Astrocyte (in vitro differentiated cells and primary cell): ENCODE data around the gene SMC6. TPM values are rescaled to one million over a fixed set of nuclear protein-coding genes. Genes with fewer than 3 reads are reported as not detected.

Experiments
- DNase-seq: peaks from one replicate; pipeline ENCODE4 v3.0.0-alpha.2; 2010; ENCODE audit warnings: low read depth
- FAIRE-seq: peaks from 2 replicates; lab custom pipeline; 2011; peaks lifted over from hg19 to GRCh38; lab: Jason Lieb, UNC
- H2AFZ ChIP-seq: 2 replicates; pipeline ENCODE4 v1.6.0; 2012; ENCODE audit warnings: low read depth, low read length, inconsistent platforms
- H3K27ac ChIP-seq: 2 replicates; pipeline ENCODE4 v1.5.1; 2011; ENCODE audit warnings: low read depth, low read length, inconsistent platforms
- H3K27me3 ChIP-seq: 2 replicates; pipeline ENCODE4 v1.6.0; 2011; ENCODE audit warnings: low read length, inconsistent platforms; ENCODE audit not compliant: insufficient read depth
- H3K36me3 ChIP-seq: 2 replicates; pipeline ENCODE4 v1.5.1; 2011; ENCODE audit warnings: low read length, inconsistent platforms; ENCODE audit not compliant: insufficient read depth
- H3K4me1 ChIP-seq: 2 replicates; pipeline ENCODE4 v1.5.1; 2011; ENCODE audit warnings: low read length, inconsistent platforms; ENCODE audit not compliant: insufficient read depth
- H3K4me2 ChIP-seq: 2 replicates; pipeline ENCODE4 v1.6.0; 2012; ENCODE audit warnings: low read length, inconsistent platforms
- H3K4me3 ChIP-seq: 2 replicates; pipeline ENCODE4 v1.5.1; 2011; ENCODE audit warnings: low read depth, mild to moderate bottlenecking, low read length, inconsistent platforms; ENCODE audit not compliant: insufficient read depth
- H3K79me2 ChIP-seq: 2 replicates; pipeline ENCODE4 v1.6.0; 2012; ENCODE audit warnings: mild to moderate bottlenecking, low read length, inconsistent platforms; ENCODE audit not compliant: insufficient read depth
- H3K9ac ChIP-seq: 2 replicates; pipeline ENCODE4 v1.6.0; 2012; ENCODE audit warnings: mild to moderate bottlenecking, low read length, inconsistent platforms
- H3K9me3 ChIP-seq: 2 replicates; pipeline ENCODE4 v1.5.1; 2012; ENCODE audit warnings: low read depth, mild to moderate bottlenecking, low read length, inconsistent platforms; ENCODE audit not compliant: insufficient read depth
- H4K20me1 ChIP-seq: 2 replicates; pipeline ENCODE4 v1.6.0; 2012; ENCODE audit warnings: low read length, inconsistent platforms; ENCODE audit not compliant: insufficient read depth
- H3K27ac Mint-ChIP-seq: one replicate; pipeline ENCODE4 v1.8.0; 2021; ENCODE audit warnings: mild to moderate bottlenecking, mixed read lengths; ENCODE audit not compliant: unreplicated experiment
- H3K27me3 Mint-ChIP-seq: one replicate; pipeline ENCODE4 v1.8.0; 2021; ENCODE audit warnings: low read depth, mixed read lengths; ENCODE audit not compliant: unreplicated experiment
- H3K36me3 Mint-ChIP-seq: one replicate; pipeline ENCODE4 v1.8.0; 2021; ENCODE audit warnings: low read depth, mixed read lengths; ENCODE audit not compliant: unreplicated experiment
- H3K4me1 Mint-ChIP-seq: one replicate; pipeline ENCODE4 v1.8.0; 2021; ENCODE audit warnings: low read depth, mixed read lengths; ENCODE audit not compliant: unreplicated experiment
- H3K4me3 Mint-ChIP-seq: one replicate; pipeline ENCODE4 v1.8.0; 2021; ENCODE audit warnings: mild to moderate bottlenecking, moderate library complexity, mixed read lengths; ENCODE audit not compliant: unreplicated experiment
- H3K9me3 Mint-ChIP-seq: one replicate; pipeline ENCODE4 v1.8.0; 2021; ENCODE audit warnings: mild to moderate bottlenecking, mixed read lengths; ENCODE audit not compliant: unreplicated experiment
- EZH2 ChIP-seq: IDR thresholded peaks from 2 replicates; pipeline ENCODE4 v1.6.1; 2012; ENCODE audit warnings: mild to moderate bottlenecking, low read length, inconsistent platforms; ENCODE audit not compliant: insufficient read depth
- total RNA-seq: library from RNA; stranded (reverse); gene quantifications from 2 replicates; pipeline ENCODE4 v1.2.1, GENCODE V29; 2021
- TF ChIP-seq, protein P1 (sequence below): IDR thresholded peaks from 2 replicates; pipeline ENCODE4 v1.5.1; 2011; ENCODE audit warnings: low read depth, mild to moderate bottlenecking, inconsistent platforms, low read length, moderate library complexity; ENCODE audit not compliant: insufficient read depth

SMC6 gene
- total RNA-seq, 1 donor from 2014 or later, result 20.1 TPM

DNA sequence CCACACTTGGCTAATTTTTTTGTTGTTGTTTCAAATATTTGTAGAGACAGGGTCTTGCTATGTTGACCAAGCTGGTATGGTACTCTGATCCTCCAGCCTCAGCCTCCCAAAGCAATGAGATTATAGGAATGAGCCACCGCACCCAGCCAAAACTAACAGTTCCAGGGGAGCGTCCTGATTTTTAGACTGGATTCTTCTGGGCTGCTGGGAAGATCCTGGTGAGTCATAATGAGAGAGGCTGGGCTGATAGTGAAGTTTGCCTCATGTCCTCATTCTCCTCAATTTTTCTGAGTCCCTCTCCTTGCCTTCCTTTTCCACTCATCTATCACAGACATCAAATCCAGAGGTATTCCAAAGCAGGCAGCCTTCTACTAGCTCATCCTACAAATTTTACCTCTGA is 131.8 kb downstream of the SMC6 start:
- H3K4me1 ChIP-seq, result peaks cover 23% of the 10 kb centered on the region
- peak overlapping the region; percentile 72 for H3K4me2 ChIP-seq
- Mint-ChIP-seq H3K27ac (no peak overlapping the region), H3K36me3 (no peaks in the 10 kb centered on the region), H3K9me3 (no peaks in the 10 kb centered on the region), H3K4me1 (peaks cover 10% of the 10 kb centered on the region), H3K27me3 (no peaks in the 10 kb centered on the region), H3K4me3 (no peak overlapping the region)
- H3K79me2 ChIP-seq, result no peaks in the 10 kb centered on the region
- no peak overlapping the region for H3K4me3 ChIP-seq
- H3K27me3 ChIP-seq, result no peaks in the 10 kb centered on the region
- no peaks in the 10 kb centered on the region for H3K9me3 ChIP-seq
- H3K9ac ChIP-seq, result no peak overlapping the region
- H3K36me3 ChIP-seq, result no peaks in the 10 kb centered on the region
- TF ChIP-seq, protein P1, sequence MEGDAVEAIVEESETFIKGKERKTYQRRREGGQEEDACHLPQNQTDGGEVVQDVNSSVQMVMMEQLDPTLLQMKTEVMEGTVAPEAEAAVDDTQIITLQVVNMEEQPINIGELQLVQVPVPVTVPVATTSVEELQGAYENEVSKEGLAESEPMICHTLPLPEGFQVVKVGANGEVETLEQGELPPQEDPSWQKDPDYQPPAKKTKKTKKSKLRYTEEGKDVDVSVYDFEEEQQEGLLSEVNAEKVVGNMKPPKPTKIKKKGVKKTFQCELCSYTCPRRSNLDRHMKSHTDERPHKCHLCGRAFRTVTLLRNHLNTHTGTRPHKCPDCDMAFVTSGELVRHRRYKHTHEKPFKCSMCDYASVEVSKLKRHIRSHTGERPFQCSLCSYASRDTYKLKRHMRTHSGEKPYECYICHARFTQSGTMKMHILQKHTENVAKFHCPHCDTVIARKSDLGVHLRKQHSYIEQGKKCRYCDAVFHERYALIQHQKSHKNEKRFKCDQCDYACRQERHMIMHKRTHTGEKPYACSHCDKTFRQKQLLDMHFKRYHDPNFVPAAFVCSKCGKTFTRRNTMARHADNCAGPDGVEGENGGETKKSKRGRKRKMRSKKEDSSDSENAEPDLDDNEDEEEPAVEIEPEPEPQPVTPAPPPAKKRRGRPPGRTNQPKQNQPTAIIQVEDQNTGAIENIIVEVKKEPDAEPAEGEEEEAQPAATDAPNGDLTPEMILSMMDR, result no peak
- TF ChIP-seq EZH2, result no peak
- H4K20me1 ChIP-seq, result no peaks in the 10 kb centered on the region
- H2AFZ ChIP-seq, result no peak overlapping the region
- DNase-seq (peak; percentile 78), FAIRE-seq (peak; percentile 13)
- H3K27ac ChIP-seq, result peak overlapping the region; percentile 62

DNA sequence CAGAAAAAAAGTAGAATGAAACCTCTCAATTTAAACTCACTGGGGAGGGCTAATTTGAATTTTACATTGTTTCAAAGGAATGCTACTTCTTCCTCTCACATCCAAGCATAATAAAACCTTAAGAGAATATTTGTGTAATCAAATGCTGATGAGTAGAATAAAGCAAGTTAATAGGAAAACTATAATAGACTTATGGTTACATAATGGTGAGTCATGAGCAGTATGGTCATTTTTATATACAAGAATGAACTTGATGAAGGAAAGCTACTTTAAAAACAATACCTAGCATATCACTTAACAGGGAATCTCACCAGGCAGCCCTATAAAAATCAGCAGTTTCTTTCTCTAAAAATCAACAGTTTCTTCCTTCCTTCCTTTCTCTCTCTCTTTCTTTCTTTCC is 132.8 kb downstream of the SMC6 start:
- H3K4me2 ChIP-seq, result peak overlapping the region; percentile 72
- Mint-ChIP-seq H3K27ac (no peak overlapping the region), H3K36me3 (no peaks in the 10 kb centered on the region)

DNA sequence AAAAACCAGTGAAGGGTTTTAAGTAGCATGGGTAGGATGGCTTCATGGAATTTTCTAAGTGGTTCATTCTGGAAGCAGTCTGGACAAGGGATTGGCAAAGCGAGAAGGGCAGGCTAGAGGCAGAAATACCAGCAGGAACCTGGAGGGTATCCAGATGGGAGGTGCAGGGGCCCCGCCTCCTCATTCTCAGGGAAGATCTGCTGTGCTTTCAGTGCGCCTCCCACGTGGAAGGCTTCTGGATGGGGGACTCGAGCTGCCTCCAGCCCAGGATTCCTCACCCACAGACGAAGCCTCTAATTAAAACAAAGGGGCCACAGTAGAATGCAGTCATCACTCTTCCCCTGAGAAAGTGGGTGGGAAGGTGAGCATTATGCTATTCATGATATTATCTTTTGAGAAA is 133.3 kb downstream of the SMC6 start:
- H3K9me3 ChIP-seq, result no peaks in the 10 kb centered on the region
- peak overlapping the region; percentile 18 for H3K4me3 ChIP-seq
- peak overlapping the region; percentile 72 for H3K4me2 ChIP-seq
- H3K9ac ChIP-seq, result peak overlapping the region; percentile 42
- DNase-seq, result peak; percentile 71
- no peaks in the 10 kb centered on the region for H3K9me3 Mint-ChIP-seq
- no peak overlapping the region for H2AFZ ChIP-seq
- H3K27ac Mint-ChIP-seq, result no peak overlapping the region
- H4K20me1 ChIP-seq, result no peaks in the 10 kb centered on the region
- TF ChIP-seq EZH2, result no peak
- TF ChIP-seq, protein P1, result no peak
- H3K36me3 ChIP-seq, result no peaks in the 10 kb centered on the region
- no peaks in the 10 kb centered on the region for H3K27me3 ChIP-seq
- H3K4me1 Mint-ChIP-seq, result peaks cover 15% of the 10 kb centered on the region
- no peak for FAIRE-seq
- no peaks in the 10 kb centered on the region for H3K36me3 Mint-ChIP-seq
- peaks cover 34% of the 10 kb centered on the region for H3K4me1 ChIP-seq
- H3K27ac ChIP-seq, result peak overlapping the region; percentile 62
- no peaks in the 10 kb centered on the region for H3K27me3 Mint-ChIP-seq
- no peak overlapping the region for H3K4me3 Mint-ChIP-seq
- no peaks in the 10 kb centered on the region for H3K79me2 ChIP-seq

More for the DNA sequence above, 132.8 kb downstream of the SMC6 start:
- Histone ChIP-seq H3K79me2 (no peaks in the 10 kb centered on the region), H3K27ac (peak overlapping the region; percentile 62), H2AFZ (no peak overlapping the region), H3K9ac (peak overlapping the region; percentile 42), H3K4me1 (peaks cover 28% of the 10 kb centered on the region), H3K9me3 (no peaks in the 10 kb centered on the region), H4K20me1 (no peaks in the 10 kb centered on the region), H3K36me3 (no peaks in the 10 kb centered on the region), H3K4me3 (peak overlapping the region; percentile 18), H3K27me3 (no peaks in the 10 kb centered on the region)
- FAIRE-seq (no peak), DNase-seq (peak; percentile 80)
- Mint-ChIP-seq H3K4me3 (no peak overlapping the region), H3K9me3 (no peaks in the 10 kb centered on the region), H3K27me3 (no peaks in the 10 kb centered on the region), H3K4me1 (peaks cover 10% of the 10 kb centered on the region)
- TF ChIP-seq, protein P1, result no peak
